ENCODE measurements around the gene HAVCR1.

DNA sequence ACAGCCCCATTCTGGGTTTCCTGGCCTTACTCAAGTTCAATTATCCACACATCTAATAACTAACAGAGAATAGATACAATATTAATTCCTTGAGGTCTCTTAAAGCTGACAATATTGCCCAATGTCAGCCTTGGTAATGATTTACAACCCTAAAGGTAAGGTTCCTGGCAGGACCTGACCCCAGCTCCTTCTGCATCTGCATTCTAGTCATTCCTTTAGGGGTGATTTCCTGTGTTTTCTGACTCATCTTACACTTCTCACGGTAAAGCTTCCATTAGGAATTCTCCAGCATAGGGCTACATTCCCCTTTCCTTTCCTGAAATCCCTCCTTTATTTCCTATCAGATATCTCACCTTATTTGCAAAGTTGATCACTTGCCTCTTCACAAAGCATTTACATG, 9.3 kb downstream of the HAVCR1 start:
- no peak for TF ChIP-seq ARNT (IDR thresholded peaks at IDR 0.05)
- TF ChIP-seq SP1 (IDR thresholded peaks at IDR 0.05): no peak
- TF ChIP-seq FOXM1 (IDR thresholded peaks at IDR 0.05; ENCODE audit: borderline replicate concordance): no peak
- TF ChIP-seq ZNF384 (IDR thresholded peaks at IDR 0.05): no peak
- no peak for TF ChIP-seq FOXK2 (IDR thresholded peaks at IDR 0.05)
- TF ChIP-seq L3MBTL2 (conservative IDR thresholded peaks at IDR 0.05): no peak
- no peak for TF ChIP-seq SUZ12 (IDR thresholded peaks at IDR 0.05)
- no peak for TF ChIP-seq NFRKB (IDR thresholded peaks at IDR 0.05)
- no peak for TF ChIP-seq FOXA1 (IDR thresholded peaks at IDR 0.05)
- TF ChIP-seq, protein P1, sequence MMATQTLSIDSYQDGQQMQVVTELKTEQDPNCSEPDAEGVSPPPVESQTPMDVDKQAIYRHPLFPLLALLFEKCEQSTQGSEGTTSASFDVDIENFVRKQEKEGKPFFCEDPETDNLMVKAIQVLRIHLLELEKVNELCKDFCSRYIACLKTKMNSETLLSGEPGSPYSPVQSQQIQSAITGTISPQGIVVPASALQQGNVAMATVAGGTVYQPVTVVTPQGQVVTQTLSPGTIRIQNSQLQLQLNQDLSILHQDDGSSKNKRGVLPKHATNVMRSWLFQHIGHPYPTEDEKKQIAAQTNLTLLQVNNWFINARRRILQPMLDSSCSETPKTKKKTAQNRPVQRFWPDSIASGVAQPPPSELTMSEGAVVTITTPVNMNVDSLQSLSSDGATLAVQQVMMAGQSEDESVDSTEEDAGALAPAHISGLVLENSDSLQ (IDR thresholded peaks at IDR 0.05): no peak
- TF ChIP-seq HDGF (IDR thresholded peaks at IDR 0.05; ENCODE audit: borderline replicate concordance): no peak
- TF ChIP-seq TARDBP (IDR thresholded peaks at IDR 0.05): no peak
- TF ChIP-seq BHLHE40 (IDR thresholded peaks at IDR 0.05; ENCODE audit: borderline replicate concordance): no peak
- TF ChIP-seq ELF4 (IDR thresholded peaks at IDR 0.05): no peak

All from HEK293T (cell line).